ENCODE data around the gene SUGP1. TPM values are rescaled to one million over a fixed set of nuclear protein-coding genes. Genes with fewer than 3 reads are reported as not detected.
"Not testable (repeated sequence)": the region's sequence is repeated elsewhere in the genome, so short reads cannot be mapped to it uniquely, and the experiment has no call there.

SUGP1 gene
- total RNA-seq, 1 donor, result 32.0 TPM

- no peak for DNase-seq (ENCODE audit: low read depth in 2 of 3, low spot score in 2 of 3)
Observed at GRCh38 chr19:19268453-19269385, 51.6 kb downstream of the SUGP1 start.

GRCh38 chr19:19267305-19267704 is 53.0 kb downstream of the SUGP1 start:
- DNase-seq (ENCODE audit: low read depth in 2 of 3, low spot score in 2 of 3), result no peak

- DNase-seq (ENCODE audit: low read depth in 2 of 3, low spot score in 2 of 3), result no peak
Observed at GRCh38 chr19:19263886-19264487, 56.3 kb downstream of the SUGP1 start.

- DNase-seq (ENCODE audit: low read depth in 2 of 3, low spot score in 2 of 3), result no peak
Observed at GRCh38 chr19:19262190-19263057, 57.9 kb downstream of the SUGP1 start.

- peak in 2 of 3 donors; percentile 87 to 92 for DNase-seq (ENCODE audit: low read depth in 2 of 3, low spot score in 2 of 3)
Observed at GRCh38 chr19:19261350-19262189, 58.7 kb downstream of the SUGP1 start.

GRCh38 chr19:19260417-19261214 is 59.7 kb downstream of the SUGP1 start:
- no peak for DNase-seq (ENCODE audit: low read depth in 2 of 3, low spot score in 2 of 3)

GRCh38 chr19:19259741-19260140 is 60.6 kb downstream of the SUGP1 start:
- DNase-seq (ENCODE audit: low read depth in 2 of 3, low spot score in 2 of 3), result peak in 1 of 3 donors; percentile 23

- DNase-seq (ENCODE audit: low read depth in 2 of 3, low spot score in 2 of 3), result no peak
Observed at GRCh38 chr19:19258589-19259338, 61.5 kb downstream of the SUGP1 start.

GRCh38 chr19:19257836-19258588 is 62.3 kb downstream of the SUGP1 start:
- DNase-seq (ENCODE audit: low read depth in 2 of 3, low spot score in 2 of 3), result no peak

GRCh38 chr19:19257137-19257536 is 63.2 kb downstream of the SUGP1 start:
- DNase-seq (ENCODE audit: low read depth in 2 of 3, low spot score in 2 of 3), result no peak

- peak in 2 of 3 donors; percentile 16 to 21 for DNase-seq (ENCODE audit: low read depth in 2 of 3, low spot score in 2 of 3)
Observed at GRCh38 chr19:19256072-19256969, 64.0 kb downstream of the SUGP1 start.

- not testable (repeated sequence) for DNase-seq (ENCODE audit: low read depth in 2 of 3, low spot score in 2 of 3)
Observed at GRCh38 chr19:19253409-19253808, 66.9 kb downstream of the SUGP1 start.

- no peak for DNase-seq (ENCODE audit: low read depth in 2 of 3, low spot score in 2 of 3)
Observed at GRCh38 chr19:19250196-19250801, 70.0 kb downstream of the SUGP1 start.

- DNase-seq (ENCODE audit: low read depth in 2 of 3, low spot score in 2 of 3), result no peak
Observed at GRCh38 chr19:19240476-19240875, 79.8 kb downstream of the SUGP1 start.

- DNase-seq (ENCODE audit: low read depth in 2 of 3, low spot score in 2 of 3), result no peak
Observed at GRCh38 chr19:19239675-19240074, 80.6 kb downstream of the SUGP1 start.

GRCh38 chr19:19238126-19238894 is 82.0 kb downstream of the SUGP1 start:
- no peak for DNase-seq (ENCODE audit: low read depth in 2 of 3, low spot score in 2 of 3)
